ENCODE measurements around the gene MADD.

GRCh38 chr11:47358731-47359051 is 88.8 kb downstream of the MADD start:
- TF ChIP-seq POLR2AphosphoS5 (IDR thresholded peaks at IDR 0.05; ENCODE audit: low read depth) (peak; percentile 18), CTCF (IDR thresholded peaks at IDR 0.05; ENCODE audit: insufficient read depth, low read length) (no peak), SPI1 (IDR thresholded peaks at IDR 0.05; ENCODE audit: borderline replicate concordance, low read depth) (no peak)
